ENCODE data around the gene SDK2.

DNA sequence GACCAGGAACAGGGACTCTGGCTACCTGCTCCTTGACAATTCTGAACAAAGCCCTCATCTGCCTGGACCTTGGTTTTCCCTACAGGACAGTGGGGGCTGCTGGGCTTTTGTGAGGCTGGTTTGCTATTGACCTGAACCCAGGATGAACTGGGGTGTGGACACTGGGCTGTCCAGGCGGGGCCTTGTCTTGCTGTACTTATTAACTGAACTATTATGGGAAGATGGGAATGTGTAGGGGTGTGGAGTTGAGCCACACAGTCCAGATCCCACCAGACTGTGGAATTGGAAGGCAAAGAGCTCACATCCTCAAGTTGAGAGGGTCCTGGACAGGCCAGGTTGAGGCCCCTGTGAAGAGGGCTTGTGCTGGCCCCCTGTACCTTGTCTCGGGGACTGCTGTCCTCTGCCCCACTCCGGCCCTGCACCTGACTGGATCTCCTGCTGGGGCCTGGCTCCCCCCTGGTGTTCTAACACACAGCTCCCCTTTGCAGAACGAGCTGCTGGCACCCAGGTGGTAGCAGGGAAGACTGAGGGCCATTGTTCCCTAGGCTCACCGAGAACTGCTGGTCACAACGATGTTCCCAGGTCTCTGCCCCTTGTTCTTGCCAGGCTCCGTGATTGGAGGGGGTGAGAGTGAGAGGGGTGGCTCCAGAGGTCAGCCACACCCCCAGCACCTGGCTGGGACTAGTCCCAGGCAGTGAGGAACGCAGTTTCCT, 280.6 kb downstream of the SDK2 start:
- no peak for TF ChIP-seq POLR2A (IDR thresholded peaks at IDR 0.05)
- TF ChIP-seq, protein P1, sequence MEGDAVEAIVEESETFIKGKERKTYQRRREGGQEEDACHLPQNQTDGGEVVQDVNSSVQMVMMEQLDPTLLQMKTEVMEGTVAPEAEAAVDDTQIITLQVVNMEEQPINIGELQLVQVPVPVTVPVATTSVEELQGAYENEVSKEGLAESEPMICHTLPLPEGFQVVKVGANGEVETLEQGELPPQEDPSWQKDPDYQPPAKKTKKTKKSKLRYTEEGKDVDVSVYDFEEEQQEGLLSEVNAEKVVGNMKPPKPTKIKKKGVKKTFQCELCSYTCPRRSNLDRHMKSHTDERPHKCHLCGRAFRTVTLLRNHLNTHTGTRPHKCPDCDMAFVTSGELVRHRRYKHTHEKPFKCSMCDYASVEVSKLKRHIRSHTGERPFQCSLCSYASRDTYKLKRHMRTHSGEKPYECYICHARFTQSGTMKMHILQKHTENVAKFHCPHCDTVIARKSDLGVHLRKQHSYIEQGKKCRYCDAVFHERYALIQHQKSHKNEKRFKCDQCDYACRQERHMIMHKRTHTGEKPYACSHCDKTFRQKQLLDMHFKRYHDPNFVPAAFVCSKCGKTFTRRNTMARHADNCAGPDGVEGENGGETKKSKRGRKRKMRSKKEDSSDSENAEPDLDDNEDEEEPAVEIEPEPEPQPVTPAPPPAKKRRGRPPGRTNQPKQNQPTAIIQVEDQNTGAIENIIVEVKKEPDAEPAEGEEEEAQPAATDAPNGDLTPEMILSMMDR (IDR thresholded peaks at IDR 0.05) = no peak

All from right lobe of liver (tissue), 4 donors.